GM18861 (cell line): ENCODE data around the gene TFF3.

ENCODE experiments used
- ATAC-seq: cut with Tn5 transposase; IDR thresholded peaks from one replicate; pipeline ENCODE4 v1.9.1; 2021; ENCODE audit not compliant: unreplicated experiment

TFF3 gene

GRCh38 chr21:42272984-42273600 lies 42.1 kb downstream of the TFF3 start:
- no peak for ATAC-seq

DNA sequence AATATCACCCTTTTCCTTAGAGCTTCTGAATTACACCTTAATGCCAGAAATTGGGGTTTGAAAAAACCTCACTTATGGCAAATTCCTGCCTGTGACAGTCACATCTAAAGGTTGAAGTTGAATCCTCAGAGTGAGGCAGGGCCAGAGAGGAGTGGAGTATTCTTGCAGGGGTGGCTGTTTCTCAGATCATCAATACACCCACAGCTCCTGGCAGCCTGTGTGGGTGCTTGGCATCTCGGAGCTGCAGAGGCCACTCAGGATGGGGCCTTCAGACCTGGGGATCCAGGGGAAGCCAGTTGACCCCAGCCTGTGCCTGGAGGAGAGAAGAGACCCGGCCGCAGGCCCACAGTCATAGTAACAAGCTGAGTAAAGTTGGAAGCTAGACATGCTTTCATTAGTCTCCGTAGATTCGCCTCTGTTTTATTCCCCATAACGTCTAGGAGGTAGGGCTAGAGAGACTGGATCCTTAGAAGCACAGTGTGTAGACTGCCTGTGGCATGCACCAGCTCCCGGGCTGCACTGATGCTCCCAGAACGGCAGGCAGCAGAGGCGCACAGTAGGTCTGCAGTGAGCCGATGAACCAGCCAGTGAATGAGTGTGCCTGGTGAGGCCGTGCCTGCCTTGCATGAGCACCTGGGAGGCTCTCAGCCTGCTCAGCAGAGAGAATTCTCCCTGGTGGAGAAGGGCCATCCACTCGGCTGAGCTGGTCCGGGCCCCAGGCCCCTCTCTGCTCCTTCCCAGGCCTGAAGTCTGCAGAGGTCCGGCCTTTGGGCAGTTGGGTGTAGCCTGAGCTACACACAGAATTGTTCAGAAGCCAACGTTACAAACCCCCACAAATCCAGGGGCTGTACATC lies 42.9 kb downstream of the TFF3 start:
- no peak for ATAC-seq

GRCh38 chr21:42271065-42271464 lies 44.1 kb downstream of the TFF3 start:
- no peak for ATAC-seq

GRCh38 chr21:42269386-42269785 lies 45.8 kb downstream of the TFF3 start:
- ATAC-seq = no peak

- ATAC-seq = no peak
These were observed 48.1 kb downstream of the TFF3 start for GRCh38 chr21:42266971-42267556.

DNA sequence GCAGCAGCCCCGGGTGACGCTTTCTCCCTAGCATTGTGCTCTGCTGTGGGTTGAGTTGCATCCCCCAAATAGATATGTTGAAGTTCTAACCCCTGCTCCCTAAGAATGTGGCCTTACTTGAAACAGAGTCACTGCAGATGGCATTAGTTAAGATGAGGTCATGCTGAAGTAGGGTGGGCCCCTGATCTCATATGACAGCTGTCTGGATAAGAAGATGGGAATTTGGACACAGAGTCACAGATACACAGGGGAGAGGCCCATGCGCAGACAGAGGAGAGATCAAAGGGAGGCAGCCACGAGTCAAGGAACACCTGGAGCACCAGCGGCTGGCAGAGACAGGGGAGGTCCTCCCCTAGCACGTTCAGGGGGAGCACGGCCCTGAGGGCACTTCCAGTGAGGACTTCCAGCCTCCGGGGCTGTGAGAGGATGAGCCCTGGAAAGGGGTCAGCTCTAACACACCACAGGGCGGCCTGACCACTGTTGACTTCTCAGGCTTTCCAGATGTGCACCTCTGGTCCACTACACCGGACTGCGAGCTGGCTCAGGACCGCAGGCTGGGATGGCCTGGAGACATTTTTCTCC lies 49.9 kb downstream of the TFF3 start:
- ATAC-seq = no peak

GRCh38 chr21:42264245-42265195 lies 50.7 kb downstream of the TFF3 start:
- no peak for ATAC-seq

GRCh38 chr21:42263591-42264131 lies 51.5 kb downstream of the TFF3 start:
- no peak for ATAC-seq

- ATAC-seq = no peak
These were observed 52.4 kb downstream of the TFF3 start for GRCh38 chr21:42262831-42263231.

- ATAC-seq = no peak
These were observed 53.4 kb downstream of the TFF3 start for GRCh38 chr21:42261829-42262200.
